RPMI8226 (cell line): ENCODE results near the gene NSRP1.
"Not testable (repeated sequence)": the region's sequence is repeated elsewhere in the genome, so short reads cannot be mapped to it uniquely, and the experiment has no call there.

ENCODE experiments used
- DNase-seq: peaks from one replicate; pipeline ENCODE4 v3.0.0-alpha.2; 2015

Gene NSRP1, protein sequence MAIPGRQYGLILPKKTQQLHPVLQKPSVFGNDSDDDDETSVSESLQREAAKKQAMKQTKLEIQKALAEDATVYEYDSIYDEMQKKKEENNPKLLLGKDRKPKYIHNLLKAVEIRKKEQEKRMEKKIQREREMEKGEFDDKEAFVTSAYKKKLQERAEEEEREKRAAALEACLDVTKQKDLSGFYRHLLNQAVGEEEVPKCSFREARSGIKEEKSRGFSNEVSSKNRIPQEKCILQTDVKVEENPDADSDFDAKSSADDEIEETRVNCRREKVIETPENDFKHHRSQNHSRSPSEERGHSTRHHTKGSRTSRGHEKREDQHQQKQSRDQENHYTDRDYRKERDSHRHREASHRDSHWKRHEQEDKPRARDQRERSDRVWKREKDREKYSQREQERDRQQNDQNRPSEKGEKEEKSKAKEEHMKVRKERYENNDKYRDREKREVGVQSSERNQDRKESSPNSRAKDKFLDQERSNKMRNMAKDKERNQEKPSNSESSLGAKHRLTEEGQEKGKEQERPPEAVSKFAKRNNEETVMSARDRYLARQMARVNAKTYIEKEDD

DNA sequence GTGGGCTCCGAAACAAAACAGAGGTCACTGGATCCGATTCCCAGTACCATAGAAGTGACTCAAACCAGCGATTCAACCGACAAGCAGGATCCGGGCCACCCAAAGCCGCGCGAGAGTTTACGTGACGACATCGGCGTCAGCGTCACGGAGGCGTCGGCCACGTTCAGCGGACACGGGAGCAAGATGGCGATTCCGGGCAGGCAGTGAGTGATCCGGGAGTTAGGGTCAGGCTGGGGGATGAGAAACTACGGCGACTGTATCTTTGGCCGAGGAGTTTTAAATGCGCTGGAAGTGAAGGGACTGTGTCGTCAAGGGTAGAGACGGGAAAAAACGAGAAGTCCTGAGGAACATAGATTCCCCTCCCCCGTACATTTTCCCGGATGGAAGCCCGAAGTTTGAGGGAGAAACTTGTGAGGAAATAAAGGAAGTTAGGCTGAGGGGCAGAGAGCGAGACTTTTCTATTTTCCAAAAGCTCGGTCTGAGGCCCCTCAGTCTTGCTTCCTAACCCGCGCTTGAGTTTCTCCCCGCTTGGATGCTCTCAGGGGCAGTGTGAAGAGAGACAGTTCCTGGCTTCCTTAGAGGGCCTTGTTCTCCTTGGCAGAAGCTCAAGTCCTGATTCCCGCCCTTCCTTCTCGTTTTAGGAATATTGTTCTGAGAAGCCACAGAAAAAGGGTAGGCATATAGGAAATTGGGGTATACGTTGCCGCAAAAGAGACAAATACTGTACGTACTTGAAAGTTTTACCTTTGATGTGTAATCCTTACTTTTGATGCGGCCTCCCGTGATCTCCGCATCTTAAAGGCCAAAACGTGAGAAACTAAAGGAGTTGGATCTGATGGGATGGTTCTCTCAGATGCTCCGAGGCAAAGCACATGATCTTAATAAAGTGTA is at the start of gene NSRP1:
Gene NSRP1 (plus strand): TSS at position 156 of the 891 bp plus-strand sequence. CDS start 28 bp downstream, at position 184.
- peak; percentile 95 for DNase-seq

DNA sequence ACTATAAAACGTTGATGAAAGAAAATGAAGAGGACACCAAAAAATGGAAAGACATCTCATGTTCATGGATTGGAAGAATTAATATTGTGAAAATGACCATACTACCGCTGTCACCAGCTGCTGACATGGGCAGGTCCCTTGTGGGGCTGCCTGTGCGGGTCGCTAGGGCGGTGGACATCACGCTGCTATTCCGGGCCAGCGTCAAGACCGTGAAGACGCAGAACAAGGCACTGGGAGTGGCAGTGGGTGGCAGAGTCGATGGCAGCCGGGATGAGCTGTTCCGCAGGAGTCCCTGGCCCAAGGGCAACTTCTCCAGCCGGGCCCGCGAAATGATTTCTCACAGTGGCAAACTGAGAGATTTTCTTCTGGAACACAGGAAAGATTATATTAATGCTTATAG is 48.2 kb upstream of the NSRP1 start:
- no peak for DNase-seq

DNA sequence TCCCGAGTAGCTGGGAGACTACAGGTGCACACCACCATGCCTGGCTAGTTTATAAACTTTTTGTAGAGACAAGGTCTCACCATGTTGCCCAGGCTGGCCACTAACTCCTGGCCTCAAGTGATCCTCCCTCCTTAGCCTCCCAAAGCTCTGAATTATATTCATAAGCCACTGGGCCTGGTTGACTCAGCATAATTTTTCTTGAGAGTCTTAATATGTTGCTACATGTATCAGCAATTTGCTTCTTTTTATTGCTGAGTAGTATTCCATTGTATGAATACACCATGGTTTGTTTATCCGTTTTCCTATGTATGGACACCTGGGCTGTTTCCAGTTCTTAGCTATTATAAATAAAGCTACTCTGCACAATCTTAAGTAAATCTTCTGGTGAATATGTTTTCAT is 42.4 kb upstream of the NSRP1 start:
- no peak for DNase-seq

DNA sequence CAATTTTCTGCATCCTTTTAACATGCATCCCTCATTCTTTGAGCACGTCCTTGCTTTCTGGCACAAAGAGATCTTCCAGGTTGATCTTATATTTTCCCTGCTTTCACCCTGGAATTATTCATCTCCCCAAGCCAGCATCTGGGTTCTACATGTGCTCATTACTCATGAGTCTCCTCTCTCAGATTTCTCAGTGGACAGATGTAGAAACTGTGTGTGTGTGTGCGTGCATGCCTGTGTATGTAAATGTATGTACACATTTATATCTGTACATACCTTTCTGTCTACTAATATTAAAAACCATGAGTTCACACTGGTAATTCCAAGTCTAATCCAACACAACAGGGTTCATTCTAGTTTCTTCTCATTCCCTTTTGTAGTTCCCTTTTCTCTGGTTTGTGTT is 41.9 kb upstream of the NSRP1 start:
- DNase-seq, result no peak

DNA sequence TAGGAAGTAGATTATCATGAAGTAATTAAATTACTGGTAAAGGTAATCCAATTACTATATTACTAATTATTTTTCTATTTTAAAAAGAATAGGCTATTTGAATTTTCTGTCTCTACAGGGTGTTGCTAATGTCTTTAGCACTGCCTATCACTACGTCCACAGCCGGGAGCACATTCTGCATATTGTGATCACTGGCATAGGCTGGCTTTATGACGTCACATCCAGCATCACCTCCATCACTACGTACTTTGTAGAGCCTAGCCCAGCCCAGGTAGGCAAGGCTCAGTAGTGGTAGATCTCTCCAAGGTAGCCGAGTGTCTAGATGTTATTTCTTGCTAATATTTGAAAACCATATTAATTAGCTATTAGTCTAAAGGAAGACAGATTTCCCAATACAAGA is 33.8 kb upstream of the NSRP1 start:
- DNase-seq, result no peak

DNA sequence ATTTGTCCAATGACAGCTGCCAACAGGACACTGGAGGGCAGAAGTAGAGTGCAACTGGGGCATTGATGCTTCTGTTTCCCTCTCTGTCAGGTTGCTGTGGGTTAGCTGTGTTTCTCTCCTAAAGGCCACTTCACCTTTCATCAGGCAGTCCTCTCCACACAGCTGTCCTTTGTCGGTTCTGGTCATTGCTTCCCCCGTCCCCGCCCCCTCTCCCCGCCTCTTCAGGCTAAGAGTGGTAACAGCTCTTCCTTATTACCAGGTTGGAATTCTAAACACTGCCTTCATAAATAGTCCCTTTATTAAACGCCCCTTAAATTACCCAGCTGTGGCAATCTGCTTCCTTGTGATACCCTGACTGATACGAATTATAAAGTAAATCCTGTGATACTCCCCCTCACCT is 31.8 kb upstream of the NSRP1 start:
- DNase-seq, result no peak

DNA sequence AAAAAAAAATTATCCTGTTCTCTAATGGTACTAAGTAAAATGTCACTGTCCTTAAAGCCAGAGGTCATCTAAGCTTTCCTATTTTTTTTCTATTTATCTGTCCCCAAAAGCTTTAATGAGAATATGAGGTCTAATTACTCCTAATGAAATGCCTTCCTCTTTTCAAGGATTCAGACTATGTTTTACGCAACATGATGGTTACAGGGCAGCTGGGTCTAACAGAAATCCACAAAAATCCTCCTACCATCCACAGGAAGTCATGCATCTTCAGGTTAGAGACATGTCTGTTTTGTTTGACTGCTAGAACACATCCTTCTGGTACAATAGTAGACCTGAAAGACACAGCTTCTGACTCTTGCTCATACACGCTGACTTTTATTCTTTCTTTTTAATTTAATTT is 29.7 kb upstream of the NSRP1 start:
- DNase-seq, result no peak

DNA sequence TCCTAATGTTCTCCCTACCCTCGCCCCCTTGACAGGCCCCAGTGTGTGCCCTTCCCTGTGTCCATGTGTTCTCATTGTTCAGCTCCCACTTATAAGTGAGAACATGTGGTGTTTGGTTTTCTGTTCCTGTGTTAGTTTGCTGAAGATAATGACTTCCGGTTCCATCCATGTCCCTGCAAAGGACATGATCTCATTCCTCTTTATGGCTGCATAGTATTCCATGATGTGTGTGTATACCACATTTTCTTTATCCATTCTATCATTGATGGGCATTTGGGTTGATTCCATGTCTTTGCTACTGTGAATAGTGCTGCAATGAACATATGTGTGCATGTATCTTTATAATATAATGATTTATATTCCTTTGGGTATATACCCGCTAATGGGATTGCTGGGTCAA is 29.2 kb upstream of the NSRP1 start:
- not testable (repeated sequence) for DNase-seq

DNA sequence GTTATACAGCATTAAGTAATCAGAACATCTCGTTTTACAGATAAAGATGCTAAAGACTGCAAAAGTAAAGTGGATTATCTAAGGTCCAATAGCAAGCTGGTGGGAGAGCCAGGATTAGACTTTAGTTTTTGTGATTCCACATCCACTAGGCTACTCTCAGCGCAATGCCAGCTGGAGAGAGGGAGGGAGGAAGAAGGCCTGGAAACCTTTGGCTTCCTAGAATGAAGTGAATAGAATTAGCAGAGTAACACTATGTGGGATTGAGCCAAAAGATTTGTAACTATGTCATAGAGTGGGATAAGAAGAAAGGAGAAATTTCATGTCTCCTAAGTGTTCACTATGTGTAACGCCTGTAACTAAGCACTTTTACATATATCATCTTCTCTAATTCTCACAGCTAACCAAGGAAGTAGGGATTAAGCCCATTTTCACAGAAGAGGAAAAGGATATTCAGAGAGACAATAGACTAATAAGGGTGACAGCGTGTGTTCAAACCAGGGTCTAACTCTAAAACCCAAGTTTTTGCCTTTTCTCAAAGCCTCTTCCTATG is 25.4 kb upstream of the NSRP1 start:
- no peak for DNase-seq

DNA sequence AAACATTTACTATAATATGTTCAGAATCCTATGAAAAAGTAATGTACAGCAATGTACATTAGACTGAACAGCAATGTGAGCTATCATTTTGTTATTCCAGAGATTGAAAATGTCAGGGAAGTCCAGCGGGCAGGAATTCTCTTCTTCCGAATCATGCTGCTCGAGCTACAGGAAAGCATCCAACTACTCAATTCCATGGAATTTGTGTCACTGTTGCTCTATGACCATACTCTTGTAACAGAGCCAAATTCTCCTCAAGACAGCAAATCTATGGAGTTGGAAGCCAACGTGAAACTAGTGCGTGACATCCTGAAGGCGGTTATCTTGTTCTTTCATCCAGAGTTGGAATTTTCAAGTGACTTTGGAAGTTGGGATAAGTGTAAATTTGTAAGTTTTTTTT is 24.8 kb upstream of the NSRP1 start:
- no peak for DNase-seq

DNA sequence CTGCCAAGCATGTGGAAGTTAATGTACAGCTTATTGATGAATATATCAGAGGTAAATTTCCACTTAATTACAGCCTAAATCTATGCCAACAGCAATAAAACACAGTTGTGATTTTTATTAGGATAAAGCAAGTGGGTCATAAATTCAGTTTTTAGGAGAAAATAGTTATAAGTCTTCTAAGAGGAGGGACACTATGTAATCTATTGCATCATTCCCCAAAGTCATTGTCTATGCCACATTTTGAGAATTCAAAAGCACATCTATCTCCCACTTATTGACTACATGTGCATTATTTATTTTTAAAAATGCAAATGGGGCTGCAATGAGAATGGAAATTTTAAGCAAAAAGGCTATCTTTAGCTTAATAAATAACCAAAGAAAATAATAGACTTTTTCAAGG is 23.7 kb upstream of the NSRP1 start:
- no peak for DNase-seq

DNA sequence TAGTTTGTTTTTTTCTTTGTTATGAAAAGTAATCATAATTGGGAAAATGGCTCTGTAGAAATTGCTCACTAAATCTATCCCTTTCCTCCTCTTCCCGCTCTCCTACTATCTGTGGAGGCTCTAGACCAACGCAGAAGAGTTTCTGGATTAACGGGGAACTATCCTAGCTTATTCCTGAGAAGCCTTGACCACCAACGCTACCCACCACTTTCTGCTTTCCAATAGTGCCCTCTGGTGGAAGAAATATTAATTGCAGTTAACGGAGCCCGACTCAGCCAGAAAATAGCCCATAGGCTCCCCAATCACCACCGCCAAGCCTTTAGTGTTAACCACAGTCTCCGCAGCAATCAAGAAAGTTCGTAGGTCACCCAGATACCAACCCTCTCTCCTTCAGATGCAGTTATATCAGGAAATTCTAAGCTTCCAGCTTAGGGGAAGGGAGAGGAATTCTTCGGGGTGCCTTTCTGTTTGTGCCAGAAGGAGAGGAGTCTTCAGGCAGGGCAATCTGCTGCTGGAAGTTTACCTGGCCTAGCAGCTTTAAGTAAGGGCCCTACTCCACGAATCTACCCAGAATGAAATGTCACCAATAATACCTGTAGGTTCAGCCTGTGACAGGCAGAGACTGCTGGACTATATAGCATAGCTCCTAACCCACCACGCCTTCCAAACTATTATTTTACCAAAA is 23.0 kb upstream of the NSRP1 start:
- DNase-seq, result peak; percentile 63

DNA sequence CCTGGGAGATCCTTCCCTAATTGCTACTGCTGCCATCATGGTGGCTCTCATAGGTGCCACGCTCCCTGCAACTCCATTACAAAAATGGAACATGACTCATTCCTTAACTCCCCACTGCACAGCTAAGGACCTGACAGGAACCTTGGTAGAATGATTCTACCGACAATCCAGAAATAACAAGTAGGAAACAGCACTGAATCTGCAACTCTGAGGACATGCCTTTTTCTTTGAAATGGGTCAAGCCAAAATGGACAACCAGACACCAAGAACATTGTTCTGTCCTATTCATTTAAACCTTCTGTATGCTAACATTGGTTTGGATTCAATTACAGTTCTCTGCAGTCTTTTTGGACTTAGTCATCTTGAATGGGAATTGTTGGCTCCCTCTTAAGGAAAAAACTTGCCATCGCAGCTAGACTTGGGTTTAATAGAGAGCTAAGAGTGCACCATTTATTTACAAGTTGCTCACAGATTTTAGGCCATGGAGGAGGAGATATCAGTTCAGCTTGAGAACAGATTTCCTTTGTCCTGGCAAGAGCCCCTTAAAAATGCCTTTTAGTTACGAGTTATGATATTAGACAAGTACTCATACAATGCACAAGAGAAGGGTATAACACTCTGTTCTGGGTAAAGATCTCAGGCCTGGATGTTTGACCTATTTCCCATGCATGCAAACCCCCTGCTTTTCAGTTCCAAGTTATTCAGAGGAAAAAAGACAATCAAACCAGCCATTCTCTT is 20.9 kb upstream of the NSRP1 start:
- peak; percentile 58 for DNase-seq

DNA sequence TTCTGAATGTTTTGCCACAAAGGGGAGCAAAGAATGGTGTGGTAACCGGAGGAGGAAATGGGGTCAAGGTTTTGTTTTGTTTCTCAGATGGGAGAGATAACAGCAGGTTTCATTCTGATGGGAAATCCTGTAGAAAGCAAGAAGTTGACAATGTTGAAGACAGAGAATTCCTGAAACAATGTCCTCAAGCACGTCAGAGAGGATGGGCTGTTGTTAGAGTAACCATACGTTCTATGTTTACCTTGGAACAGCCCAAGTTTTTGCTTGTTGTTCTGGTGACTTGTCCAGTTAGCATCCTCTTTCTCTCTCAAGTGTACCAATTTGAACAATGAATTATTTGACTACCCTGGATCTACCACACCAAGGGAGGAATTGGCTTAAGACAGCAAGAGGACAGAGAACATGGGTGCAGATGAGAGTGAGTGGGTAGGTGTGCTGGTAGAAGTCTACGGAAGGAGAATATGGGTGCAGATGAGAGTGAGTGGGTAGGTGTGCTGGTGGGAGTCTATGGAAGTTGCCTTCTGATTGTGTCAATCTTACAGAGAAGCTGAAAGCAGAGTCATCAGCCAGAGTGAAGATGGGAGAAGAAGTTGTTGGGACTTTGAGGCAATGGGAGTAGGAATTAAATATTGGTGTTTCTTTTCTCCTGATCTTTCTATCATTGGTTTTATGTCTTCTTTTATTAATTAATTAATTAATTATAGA is 14.8 kb upstream of the NSRP1 start:
- DNase-seq, result no peak

DNA sequence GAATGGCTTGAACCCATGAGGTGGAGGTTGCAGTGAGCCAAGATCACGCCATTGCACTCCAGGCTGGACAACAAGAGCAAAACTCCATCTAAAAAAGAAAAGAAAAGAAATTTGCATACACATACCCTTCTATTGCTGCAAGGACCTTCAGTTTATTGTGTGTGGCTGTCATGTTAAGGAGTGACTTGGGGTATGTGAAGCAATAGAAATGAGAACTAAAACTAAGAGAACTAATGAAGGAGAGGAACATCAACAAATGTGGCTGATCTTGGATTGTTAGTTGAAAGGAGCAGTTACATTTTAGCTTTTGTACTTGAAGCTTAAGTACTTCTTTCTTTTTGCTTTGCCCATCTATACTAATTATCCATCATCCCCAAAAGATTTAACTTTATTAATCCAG is 12.7 kb upstream of the NSRP1 start:
- no peak for DNase-seq

DNA sequence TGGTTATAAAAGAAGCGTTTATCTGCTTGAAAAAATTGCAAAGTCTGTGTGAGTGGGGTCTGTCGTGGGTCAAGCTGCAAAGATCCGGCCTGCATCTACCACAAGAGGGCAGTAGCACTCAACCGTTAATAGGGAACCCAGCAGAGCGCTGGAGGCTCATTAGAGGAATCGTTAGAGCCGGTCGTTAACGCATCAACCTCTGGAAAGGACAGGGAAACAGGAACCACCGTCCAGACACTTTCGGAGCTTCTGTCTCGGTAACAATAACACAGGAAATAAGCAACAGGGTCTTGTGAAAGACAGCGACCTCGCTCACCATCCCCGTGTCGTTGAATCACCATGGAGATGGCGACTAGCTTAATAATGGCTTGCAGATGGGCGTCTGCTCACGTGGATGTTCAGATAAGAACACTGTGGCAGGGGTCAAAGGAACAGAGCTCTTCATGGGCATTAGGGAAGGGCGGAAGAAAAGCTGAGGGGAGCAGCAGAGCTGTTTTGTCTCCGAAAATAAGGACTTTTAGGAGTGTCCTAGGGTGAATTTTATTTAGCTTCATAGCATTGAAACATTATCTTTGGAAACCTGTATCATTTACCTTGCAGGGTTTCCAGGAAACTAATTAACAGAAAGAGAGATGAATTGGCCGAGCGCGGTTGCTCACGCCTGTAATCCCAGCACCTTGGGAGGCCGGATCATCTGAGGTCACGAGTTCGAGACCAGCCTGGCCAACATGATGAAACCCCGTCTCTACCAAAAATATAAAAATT is 11.9 kb upstream of the NSRP1 start:
- DNase-seq, result peak; percentile 83

DNA sequence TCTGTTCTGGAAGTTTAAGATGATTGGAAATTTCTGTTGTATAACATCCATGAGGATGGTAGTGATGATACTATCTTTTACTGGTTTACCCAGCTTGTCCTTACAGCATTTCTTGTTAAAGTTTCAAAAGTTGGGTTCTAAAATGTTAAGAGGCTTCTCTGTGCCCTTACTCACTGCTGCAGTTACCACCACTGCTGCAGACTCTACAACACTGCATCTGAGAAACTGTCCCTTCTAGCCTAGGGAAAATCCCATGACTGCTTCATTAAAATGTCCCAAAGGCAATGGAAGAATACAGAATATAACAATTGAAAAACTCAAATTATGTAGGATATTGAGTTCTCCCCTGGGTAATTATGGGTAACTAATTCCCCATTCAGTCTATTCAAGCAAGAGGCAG is 3.8 kb upstream of the NSRP1 start:
- no peak for DNase-seq

DNA sequence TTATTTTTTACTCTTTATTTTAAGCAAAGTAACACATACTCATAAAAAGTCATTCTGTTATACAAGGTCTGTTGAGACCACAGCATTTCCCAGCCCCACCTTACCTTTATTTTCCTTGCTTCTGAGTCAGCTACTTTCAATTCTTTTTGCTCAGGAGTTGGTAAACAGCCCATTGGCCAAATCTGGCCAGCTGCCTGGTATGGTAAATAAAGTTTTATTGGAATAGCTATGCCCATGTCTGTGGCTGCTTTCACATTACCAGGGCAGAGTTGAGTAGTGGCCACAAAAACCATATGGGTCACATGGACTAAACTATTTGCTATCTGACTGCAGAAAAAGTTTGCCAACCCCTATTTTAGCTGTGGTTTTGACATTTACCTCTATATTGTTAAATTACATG is 3.4 kb upstream of the NSRP1 start:
- DNase-seq, result peak; percentile 92

DNA sequence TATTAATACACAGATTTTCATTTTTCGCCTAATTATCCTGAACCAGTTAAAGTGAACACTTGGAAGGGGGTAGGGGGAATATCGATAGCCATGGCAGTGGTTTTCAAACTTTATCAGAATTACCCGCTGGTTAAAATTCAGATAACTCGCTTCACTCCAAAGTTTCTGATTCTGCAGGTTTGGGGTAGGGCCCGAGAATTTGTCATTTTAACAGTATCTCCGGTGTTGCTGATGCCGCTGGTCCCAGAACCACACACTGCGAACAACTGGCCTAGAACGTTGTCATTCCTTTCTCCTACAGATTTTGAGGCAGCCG is 313 bp upstream of the NSRP1 start:
- no peak for DNase-seq

DNA sequence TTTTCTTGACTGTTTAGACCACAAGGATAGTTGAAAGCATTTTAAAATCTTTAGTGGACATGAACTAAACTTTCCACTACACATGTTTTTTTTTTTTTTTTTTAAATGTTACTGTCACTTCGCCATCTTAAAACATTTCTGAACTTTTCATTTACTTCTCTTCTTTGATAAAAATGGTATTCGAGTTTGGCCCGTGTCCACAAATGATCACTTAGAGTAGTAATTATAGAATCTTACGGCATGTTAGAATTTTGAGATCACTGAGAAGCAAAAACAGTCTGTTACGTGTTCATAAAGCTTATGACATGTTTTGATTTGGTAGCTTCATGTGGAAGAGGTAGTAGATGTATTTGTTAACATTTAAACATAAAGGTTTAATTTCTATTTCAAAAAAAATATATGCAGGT is 1.1 kb downstream of the NSRP1 start:
- DNase-seq, result no peak

DNA sequence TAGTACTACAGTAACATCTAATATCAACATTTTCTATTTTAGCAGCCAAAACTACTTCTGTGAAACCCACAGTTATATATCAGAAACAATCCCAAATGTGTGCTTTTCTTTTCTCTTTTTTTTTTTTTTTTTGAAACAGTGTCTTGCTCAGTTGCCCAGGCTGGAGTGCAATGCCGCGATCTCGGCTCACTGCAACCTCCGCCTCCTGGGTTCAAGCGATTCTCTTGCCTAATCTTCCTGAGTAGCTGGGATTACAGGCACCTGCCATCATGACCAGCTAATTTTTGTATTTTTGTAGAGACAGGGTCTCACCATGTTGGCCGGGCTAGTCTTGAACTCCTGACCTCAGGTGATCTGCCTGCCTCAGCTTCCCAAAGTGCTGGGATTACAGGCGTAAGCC is 2.0 kb downstream of the NSRP1 start:
- DNase-seq, result not testable (repeated sequence)
